Thymus (tissue), 11 donors: Measurements from ENCODE around the gene WIPF3. TPM values are rescaled to one million over a fixed set of nuclear protein-coding genes. Genes with fewer than 3 reads are reported as not detected.
A peak's percentile ranks its signal among the peaks of the same experiment; 100 is the strongest.

Experiments
- DNase-seq, 9 donors: peaks; one replicate each; pipeline ENCODE4 v3.0.0-alpha.2; 2013; ENCODE audit warnings: low spot score in 9 of 9, low read depth in 6 of 9, missing footprints in 1 of 9
- H3K27ac ChIP-seq, 2 donors: one replicate each; pipeline ENCODE4 v1.5.1; 2013; ENCODE audit warnings: control low read depth in 1 of 2, low read depth in 1 of 2, low read length in 1 of 2, mild to moderate bottlenecking in 1 of 2, moderate library complexity in 1 of 2
- H3K27me3 ChIP-seq, 2 donors: one replicate each; pipeline ENCODE4 v1.5.1; 2013; ENCODE audit warnings: low read length in 1 of 2; ENCODE audit not compliant: control insufficient read depth in 2 of 2, insufficient read depth in 1 of 2
- H3K36me3 ChIP-seq, 2 donors: one replicate each; pipeline ENCODE4 v1.5.1; 2013; ENCODE audit warnings: low read length in 1 of 2, mild to moderate bottlenecking in 1 of 2, moderate library complexity in 1 of 2; ENCODE audit not compliant: control insufficient read depth in 2 of 2, insufficient read depth in 2 of 2
- H3K4me1 ChIP-seq, 2 donors: one replicate each; pipeline ENCODE4 v1.5.1; 2013; ENCODE audit warnings: low read length in 2 of 2; ENCODE audit not compliant: control insufficient read depth in 2 of 2, insufficient read depth in 2 of 2
- H3K4me3 ChIP-seq, 2 donors: one replicate each; pipeline ENCODE4 v1.5.1; 2013; ENCODE audit warnings: low read length in 2 of 2, control low read depth in 1 of 2, mild to moderate bottlenecking in 1 of 2
- H3K9me3 ChIP-seq, 2 donors: one replicate each; pipeline ENCODE4 v1.5.1; 2013; ENCODE audit warnings: low read length in 1 of 2, mild to moderate bottlenecking in 1 of 2; ENCODE audit not compliant: control insufficient read depth in 2 of 2, insufficient read depth in 1 of 2
- WGBS: extraction: QIAGEN DNeasy Blood & Tissue Kit; methylation state at CpG from one replicate; pipeline ENCODE4 v1.1.7; 2013; 5-methylcytosine and 5-hydroxymethylcytosine counted together
- polyA plus RNA-seq: library from polyadenylated mRNA; stranded (reverse); fragments of 200-250 nt; gene quantifications from one replicate; pipeline ENCODE4 v1.2.3, GENCODE V29; 2013
- total RNA-seq: library from RNA; stranded (reverse); fragments of 120-200 nt; gene quantifications from one replicate; pipeline ENCODE4 v1.2.4, GENCODE V29; 2013
- donor health status: healthy.

WIPF3 gene
- total and polyA plus RNA-seq, 2 donors, result 0.14 to 0.55 TPM

DNA sequence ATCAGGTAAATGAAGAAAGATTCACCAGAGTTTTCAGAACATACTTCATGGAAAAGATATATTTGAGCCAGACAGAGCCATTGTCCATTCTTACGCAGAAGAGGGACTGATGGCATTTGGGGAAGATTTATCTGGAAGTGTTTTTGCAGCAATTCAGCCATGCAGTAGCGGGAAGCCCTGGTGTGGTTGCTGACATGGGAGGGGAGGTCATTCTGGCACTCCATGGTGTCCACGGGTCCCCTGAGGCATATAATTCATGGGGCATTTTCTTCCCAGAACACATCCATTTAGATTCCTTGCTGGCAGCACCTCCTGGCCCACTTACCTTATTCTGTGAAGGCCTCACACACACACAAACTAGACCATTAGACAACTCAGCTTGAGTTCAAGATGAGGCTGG lies 55.6 kb downstream of the WIPF3 start:
- 99% methylated on average over 3 of the region's 3 CpGs for WGBS
- DNase-seq, result no peak
- H3K36me3 ChIP-seq, result no peaks in the 10 kb centered on the region

GRCh38 chr7:29864656-29865055 lies 58.3 kb downstream of the WIPF3 start:
- Histone ChIP-seq H3K9me3 (no peaks in the 10 kb centered on the region), H3K4me1 (peaks cover 0 to 2% of the 10 kb centered on the region in 2 donors), H3K36me3 (no peaks in the 10 kb centered on the region), H3K27me3 (no peaks in the 10 kb centered on the region), H3K4me3 (no peak overlapping the region), H3K27ac (no peak overlapping the region)
- DNase-seq, result no peak
- WGBS, result 100% methylated on average over 2 of the region's 2 CpGs

More for the DNA sequence above, 55.6 kb downstream of the WIPF3 start:
- peaks cover 0 to 2% of the 10 kb centered on the region in 2 donors for H3K4me1 ChIP-seq
- H3K27me3 ChIP-seq, result no peaks in the 10 kb centered on the region
- no peak overlapping the region for H3K4me3 ChIP-seq
- no peaks in the 10 kb centered on the region for H3K9me3 ChIP-seq
- no peak overlapping the region for H3K27ac ChIP-seq

GRCh38 chr7:29865526-29865925 lies 59.2 kb downstream of the WIPF3 start:
- H3K4me3 ChIP-seq, result no peak overlapping the region
- H3K36me3 ChIP-seq, result no peaks in the 10 kb centered on the region
- H3K27ac ChIP-seq, result no peak overlapping the region
- H3K9me3 ChIP-seq, result no peaks in the 10 kb centered on the region
- H3K4me1 ChIP-seq, result peaks cover 0 to 2% of the 10 kb centered on the region in 2 donors
- DNase-seq, result no peak
- no peaks in the 10 kb centered on the region for H3K27me3 ChIP-seq
- whole genome bisulfite sequencing, result 93% methylated on average over 4 of the region's 4 CpGs

DNA sequence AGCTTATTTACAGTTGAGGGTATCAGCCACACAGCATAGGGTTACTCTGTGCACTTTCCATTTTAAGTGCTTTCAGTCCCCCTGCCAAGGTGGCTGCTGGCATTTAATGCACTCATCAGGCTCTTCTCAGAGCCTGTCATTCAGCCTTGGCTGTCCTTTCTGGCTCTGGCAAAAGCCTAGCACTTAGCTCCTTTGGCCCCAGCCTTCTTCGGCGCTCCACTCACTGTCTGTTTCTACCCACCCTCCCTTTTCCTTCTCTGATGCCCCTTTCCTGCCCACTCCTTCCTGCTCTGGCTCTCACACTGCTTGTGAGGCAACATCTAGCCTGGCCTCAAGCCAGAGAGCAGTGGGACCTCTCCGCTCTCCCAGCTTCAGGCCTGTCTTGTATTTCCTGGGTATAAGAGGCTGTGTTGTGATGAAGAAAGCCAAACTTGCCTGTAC lies 60.2 kb downstream of the WIPF3 start:
- Histone ChIP-seq H3K27me3 (no peaks in the 10 kb centered on the region), H3K27ac (no peak overlapping the region), H3K36me3 (no peaks in the 10 kb centered on the region), H3K9me3 (no peaks in the 10 kb centered on the region), H3K4me3 (no peak overlapping the region), H3K4me1 (peaks cover 0 to 2% of the 10 kb centered on the region in 2 donors)
- DNase-seq, result no peak
- WGBS, result 31% methylated on average over 3 of the region's 3 CpGs

- WGBS, result 71% methylated on average over 5 of the region's 5 CpGs
- Histone ChIP-seq H3K27me3 (no peaks in the 10 kb centered on the region), H3K4me1 (no peaks in the 10 kb centered on the region), H3K9me3 (no peaks in the 10 kb centered on the region), H3K36me3 (no peaks in the 10 kb centered on the region), H3K27ac (no peak overlapping the region), H3K4me3 (no peak overlapping the region)
- DNase-seq, result no peak
These were observed 65.6 kb downstream of the WIPF3 start for GRCh38 chr7:29871787-29872398.

- DNase-seq, result no peak
- WGBS, result 97% methylated on average over 4 of the region's 4 CpGs
- no peaks in the 10 kb centered on the region for H3K36me3 ChIP-seq
- no peak overlapping the region for H3K4me3 ChIP-seq
- no peak overlapping the region for H3K27ac ChIP-seq
- H3K9me3 ChIP-seq, result no peaks in the 10 kb centered on the region
- H3K4me1 ChIP-seq, result no peaks in the 10 kb centered on the region
- H3K27me3 ChIP-seq, result no peaks in the 10 kb centered on the region
These were observed 67.5 kb downstream of the WIPF3 start for GRCh38 chr7:29873644-29874294.

GRCh38 chr7:29875741-29876140 lies 69.4 kb downstream of the WIPF3 start:
- no peak overlapping the region for H3K4me3 ChIP-seq
- H3K27me3 ChIP-seq, result no peaks in the 10 kb centered on the region
- no peak for DNase-seq
- H3K9me3 ChIP-seq, result peaks cover 0 to under 1% of the 10 kb centered on the region in 2 donors
- H3K4me1 ChIP-seq, result no peaks in the 10 kb centered on the region
- H3K36me3 ChIP-seq, result no peaks in the 10 kb centered on the region
- 97% methylated on average over 13 of the region's 13 CpGs for WGBS
- H3K27ac ChIP-seq, result no peak overlapping the region

GRCh38 chr7:29877196-29877595 lies 70.9 kb downstream of the WIPF3 start:
- H3K27me3 ChIP-seq, result peaks cover 0 to 3% of the 10 kb centered on the region in 2 donors
- H3K4me3 ChIP-seq, result no peak overlapping the region
- 86% methylated on average over 3 of the region's 3 CpGs for WGBS
- H3K4me1 ChIP-seq, result no peaks in the 10 kb centered on the region
- DNase-seq, result no peak
- H3K36me3 ChIP-seq, result no peaks in the 10 kb centered on the region
- peaks cover 0 to 1% of the 10 kb centered on the region in 2 donors for H3K9me3 ChIP-seq
- no peak overlapping the region for H3K27ac ChIP-seq

GRCh38 chr7:29878081-29878688 lies 71.9 kb downstream of the WIPF3 start:
- H3K27ac ChIP-seq, result no peak overlapping the region
- 30% methylated on average over 5 of the region's 5 CpGs for WGBS
- peak in 3 of 9 donors; percentile 3 to 34 (median 7) for DNase-seq
- H3K36me3 ChIP-seq, result no peaks in the 10 kb centered on the region
- H3K4me3 ChIP-seq, result no peak overlapping the region
- no peaks in the 10 kb centered on the region for H3K4me1 ChIP-seq
- H3K9me3 ChIP-seq, result peaks cover 0 to 1% of the 10 kb centered on the region in 2 donors
- H3K27me3 ChIP-seq, result peaks cover 0 to 13% of the 10 kb centered on the region in 2 donors
